ENCODE data around the gene NAALADL2. TPM values are rescaled to one million over a fixed set of nuclear protein-coding genes. Genes with fewer than 3 reads are reported as not detected.

The NAALADL2 gene
- total RNA-seq, 1 experiment from 2014 or later = 12.8 TPM

DNA sequence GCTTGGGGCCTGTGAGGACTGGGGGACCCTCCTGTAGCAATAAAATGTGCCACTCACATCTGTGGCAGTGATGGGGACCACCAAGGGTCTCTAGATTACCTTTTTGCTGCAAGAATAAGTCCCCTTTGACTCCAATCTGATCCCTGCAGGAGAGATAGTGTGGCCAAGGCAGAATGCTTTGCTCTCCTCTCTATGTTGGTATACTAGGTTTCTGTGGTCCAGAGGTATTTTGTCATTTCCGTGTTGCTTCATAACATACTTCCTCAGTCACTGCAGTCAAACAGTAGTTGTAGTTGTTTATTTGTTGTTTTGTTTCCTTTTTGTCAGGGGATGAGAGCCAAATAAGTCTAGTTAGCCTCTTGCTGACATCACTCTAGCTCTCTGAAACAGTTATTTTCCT is 13.1 kb upstream of the NAALADL2 start:
- DNase-seq = no peak
- CTCF ChIA-PET = no interaction called here
- H3K9me2 ChIP-seq (ENCODE audit: insufficient read depth) = no peaks in the 10 kb centered on the region; the same call in 1 of the 2 replicates
- H4K20me1 ChIP-seq (ENCODE audit: insufficient read depth) = no peaks in the 10 kb centered on the region
- H3K27me3 ChIP-seq (ENCODE audit: insufficient read depth, low read depth) = no peaks in the 10 kb centered on the region
- no peak overlapping the region for H3K27ac ChIP-seq
- H3K4me3 ChIP-seq = no peak overlapping the region
- BruUV-seq (replicated peaks) = no TSS peak
- H2AFZ ChIP-seq = no peak overlapping the region
- no peak for TF ChIP-seq EZH2 (IDR thresholded peaks at IDR 0.05; ENCODE audit: low read depth)
- H3K4me2 ChIP-seq = no peak overlapping the region
- POLR2A ChIA-PET (ENCODE audit: unreplicated experiment) = no interaction called here
- H3K79me2 ChIP-seq (ENCODE audit: low read depth) = no peaks in the 10 kb centered on the region
- H3K4me1 ChIP-seq (replicated peaks; ENCODE audit: insufficient read depth) = no peaks in the 10 kb centered on the region
- H3K9me3 ChIP-seq (ENCODE audit: insufficient read depth, low read depth) = peaks cover 6% of the 10 kb centered on the region
- no peaks in the 10 kb centered on the region for H3F3A ChIP-seq (ENCODE audit: insufficient read depth, low read depth)
- intact Hi-C loops (cut with micrococcal nuclease; ENCODE audit: unreplicated experiment) = no loop called here
- no peaks in the 10 kb centered on the region for H3K36me3 ChIP-seq (ENCODE audit: low read depth)

DNA sequence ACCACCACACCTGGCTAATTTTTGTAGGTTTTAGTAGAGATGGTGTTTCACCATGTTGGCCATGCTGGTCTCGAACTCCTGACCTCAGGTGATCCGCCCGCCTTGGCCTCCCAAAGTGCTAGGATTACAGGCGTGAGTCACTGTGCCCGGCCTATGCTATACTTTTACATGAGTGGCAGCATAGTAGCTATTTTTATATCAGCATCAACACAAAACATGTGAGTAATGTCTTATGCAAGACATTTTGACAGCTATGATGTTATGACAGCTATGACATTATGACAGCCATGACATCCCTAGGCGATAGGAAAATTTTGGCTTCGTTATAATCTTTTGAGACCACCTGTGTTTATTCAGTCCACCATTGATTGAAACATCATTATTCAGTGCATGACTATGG is 4.1 kb upstream of the NAALADL2 start:
- H3K36me3 ChIP-seq (ENCODE audit: low read depth) = no peaks in the 10 kb centered on the region
- no peak for TF ChIP-seq EZH2 (IDR thresholded peaks at IDR 0.05; ENCODE audit: low read depth)
- TF ChIP-seq, protein P1, sequence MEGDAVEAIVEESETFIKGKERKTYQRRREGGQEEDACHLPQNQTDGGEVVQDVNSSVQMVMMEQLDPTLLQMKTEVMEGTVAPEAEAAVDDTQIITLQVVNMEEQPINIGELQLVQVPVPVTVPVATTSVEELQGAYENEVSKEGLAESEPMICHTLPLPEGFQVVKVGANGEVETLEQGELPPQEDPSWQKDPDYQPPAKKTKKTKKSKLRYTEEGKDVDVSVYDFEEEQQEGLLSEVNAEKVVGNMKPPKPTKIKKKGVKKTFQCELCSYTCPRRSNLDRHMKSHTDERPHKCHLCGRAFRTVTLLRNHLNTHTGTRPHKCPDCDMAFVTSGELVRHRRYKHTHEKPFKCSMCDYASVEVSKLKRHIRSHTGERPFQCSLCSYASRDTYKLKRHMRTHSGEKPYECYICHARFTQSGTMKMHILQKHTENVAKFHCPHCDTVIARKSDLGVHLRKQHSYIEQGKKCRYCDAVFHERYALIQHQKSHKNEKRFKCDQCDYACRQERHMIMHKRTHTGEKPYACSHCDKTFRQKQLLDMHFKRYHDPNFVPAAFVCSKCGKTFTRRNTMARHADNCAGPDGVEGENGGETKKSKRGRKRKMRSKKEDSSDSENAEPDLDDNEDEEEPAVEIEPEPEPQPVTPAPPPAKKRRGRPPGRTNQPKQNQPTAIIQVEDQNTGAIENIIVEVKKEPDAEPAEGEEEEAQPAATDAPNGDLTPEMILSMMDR (conservative IDR thresholded peaks at IDR 0.05) = no peak
- no peak for DNase-seq
- H3K27me3 ChIP-seq (ENCODE audit: insufficient read depth, low read depth) = no peaks in the 10 kb centered on the region
- CTCF ChIA-PET = interaction anchor here (0.7 kb wide), 1 partner anchor 722 kb away, joined by 5 read pairs; no protein-coding TSS in a partner anchor
- H3F3A ChIP-seq (ENCODE audit: insufficient read depth, low read depth) = peaks cover 11% of the 10 kb centered on the region
- intact Hi-C loops (cut with micrococcal nuclease; ENCODE audit: unreplicated experiment) = loop anchor here (5.0 to 10.0 kb wide), 3 partner anchors 728 to 1312 kb away; no protein-coding TSS in a partner anchor
- POLR2A ChIA-PET (ENCODE audit: unreplicated experiment) = no interaction called here
- H3K9me3 ChIP-seq (ENCODE audit: insufficient read depth, low read depth) = peaks cover under 1% of the 10 kb centered on the region; the same call in 1 of the 2 replicates
- no peaks in the 10 kb centered on the region for H3K79me2 ChIP-seq (ENCODE audit: low read depth)
- peaks cover 20% of the 10 kb centered on the region for H3K4me1 ChIP-seq (replicated peaks; ENCODE audit: insufficient read depth)
- H3K4me3 ChIP-seq = no peak overlapping the region
- no TSS peak for BruUV-seq (replicated peaks)
- H4K20me1 ChIP-seq (ENCODE audit: insufficient read depth) = no peaks in the 10 kb centered on the region
- no peak overlapping the region for H3K27ac ChIP-seq
- H3K4me2 ChIP-seq = no peak overlapping the region
- no peak overlapping the region for H2AFZ ChIP-seq
- H3K9me2 ChIP-seq (ENCODE audit: insufficient read depth) = no peaks in the 10 kb centered on the region

DNA sequence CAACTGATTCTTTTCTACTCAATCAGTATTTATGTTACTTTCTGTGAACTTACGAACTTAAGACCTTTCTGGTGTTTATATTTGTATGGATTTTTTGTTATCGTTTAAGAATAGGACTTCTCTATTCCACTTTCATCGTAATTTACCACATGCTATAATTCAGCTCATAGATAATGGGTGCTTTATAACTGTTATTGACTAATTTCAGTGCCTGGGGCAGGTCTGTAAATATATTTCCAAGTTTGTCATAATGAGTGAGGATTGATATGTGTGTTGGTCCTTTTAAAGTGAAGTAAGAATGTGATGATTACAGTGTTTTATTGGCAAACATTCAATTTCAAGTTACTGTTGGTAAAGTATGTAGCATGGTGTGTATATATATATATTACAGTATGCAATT is 1.8 kb upstream of the NAALADL2 start:
- Histone ChIP-seq H3K4me1 (replicated peaks; ENCODE audit: insufficient read depth) (peaks cover 40% of the 10 kb centered on the region), H4K20me1 (ENCODE audit: insufficient read depth) (no peaks in the 10 kb centered on the region), H3K4me3 (no peak overlapping the region), H3K4me2 (no peak overlapping the region), H3K79me2 (ENCODE audit: low read depth) (no peaks in the 10 kb centered on the region), H2AFZ (no peak overlapping the region), H3F3A (ENCODE audit: insufficient read depth, low read depth) (peaks cover 11% of the 10 kb centered on the region), H3K36me3 (ENCODE audit: low read depth) (no peaks in the 10 kb centered on the region), H3K27me3 (ENCODE audit: insufficient read depth, low read depth) (no peaks in the 10 kb centered on the region), H3K9me3 (ENCODE audit: insufficient read depth, low read depth) (no peaks in the 10 kb centered on the region; the same call in 1 of the 2 replicates), H3K27ac (no peak overlapping the region), H3K9me2 (ENCODE audit: insufficient read depth) (no peaks in the 10 kb centered on the region)
- DNase-seq = no peak
- BruUV-seq (replicated peaks) = no TSS peak
- ChIA-PET CTCF (no interaction called here), POLR2A (ENCODE audit: unreplicated experiment) (no interaction called here)
- TF ChIP-seq, protein P1 (conservative IDR thresholded peaks at IDR 0.05) = no peak
- no peak for TF ChIP-seq EZH2 (IDR thresholded peaks at IDR 0.05; ENCODE audit: low read depth)
- intact Hi-C loops (cut with micrococcal nuclease; ENCODE audit: unreplicated experiment) = loop anchor here (5.0 to 10.0 kb wide), 3 partner anchors 730 to 1310 kb away; no protein-coding TSS in a partner anchor

DNA sequence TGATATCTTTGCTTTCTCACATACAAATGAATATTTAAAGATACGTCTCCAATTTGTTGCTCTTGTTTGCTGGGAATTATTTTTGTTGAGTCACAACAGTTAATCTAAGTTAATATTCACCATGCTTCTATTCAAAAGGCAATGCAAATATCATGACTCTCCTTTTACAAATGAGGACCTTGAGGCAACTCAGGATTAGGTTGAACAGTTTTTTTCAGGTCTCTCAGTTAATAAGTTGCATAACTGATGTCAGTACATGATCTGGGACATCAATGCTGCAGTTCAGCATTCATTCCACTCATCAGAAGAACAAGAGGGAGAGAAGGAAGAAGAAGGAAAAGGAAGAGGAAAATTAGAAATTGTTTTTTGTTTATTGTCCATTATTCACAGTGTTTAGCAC is 781 bp upstream of the NAALADL2 start:
- Histone ChIP-seq H3K79me2 (ENCODE audit: low read depth) (no peaks in the 10 kb centered on the region), H4K20me1 (ENCODE audit: insufficient read depth) (no peaks in the 10 kb centered on the region), H3K4me1 (replicated peaks; ENCODE audit: insufficient read depth) (peaks cover 50% of the 10 kb centered on the region), H2AFZ (peak overlapping the region; percentile 24; the same call in 1 of the 2 replicates), H3K4me3 (peak overlapping the region; percentile 47; the same call in 1 of the 2 replicates), H3K36me3 (ENCODE audit: low read depth) (no peaks in the 10 kb centered on the region), H3K9me2 (ENCODE audit: insufficient read depth) (no peaks in the 10 kb centered on the region), H3K27ac (peak overlapping the region; percentile 84), H3K9me3 (ENCODE audit: insufficient read depth, low read depth) (peaks cover 6% of the 10 kb centered on the region; the same call in 1 of the 2 replicates), H3K4me2 (peak overlapping the region; percentile 85), H3K27me3 (ENCODE audit: insufficient read depth, low read depth) (no peaks in the 10 kb centered on the region), H3F3A (ENCODE audit: insufficient read depth, low read depth) (peaks cover 20% of the 10 kb centered on the region)
- BruUV-seq (replicated peaks) = no TSS peak
- ChIA-PET CTCF (no interaction called here), POLR2A (ENCODE audit: unreplicated experiment) (no interaction called here)
- no peak for TF ChIP-seq EZH2 (IDR thresholded peaks at IDR 0.05; ENCODE audit: low read depth)
- TF ChIP-seq, protein P1 (conservative IDR thresholded peaks at IDR 0.05) = no peak
- intact Hi-C loops (cut with micrococcal nuclease; ENCODE audit: unreplicated experiment) = loop anchor here (2.0 to 10.0 kb wide), 5 partner anchors 418 to 1572 kb away; no protein-coding TSS in a partner anchor
- peak in 1 of 2 experiments; percentile 50 for DNase-seq
